Upper lobe of left lung (tissue), 6 donors: ENCODE data around the gene PRSS12. TPM values are rescaled to one million over a fixed set of nuclear protein-coding genes. Genes with fewer than 3 reads are reported as not detected.

Experiments
- ATAC-seq, 2 donors: fragments of 200-7000 bp; cut with Tn5 transposase; one replicate each; pipeline ENCODE4 v1.9.1; 2022; ENCODE audit warnings: mild to moderate bottlenecking in 2 of 2, moderate library complexity in 2 of 2; ENCODE audit not compliant: low FRiP score in 2 of 2
- DNase-seq, 2 donors: peaks; one replicate each; pipeline ENCODE4 v3.0.0-alpha.2; 2019 to 2020
- H3K27ac ChIP-seq, 4 donors: fragments of 200-600 bp; sonication (generic); one replicate each; pipeline ENCODE4 v1.5.1; 2016 to 2019
- H3K27me3 ChIP-seq, 4 donors: fragments of 200-600 bp; sonication (generic); one replicate each; pipeline ENCODE4 v1.5.1; 2017 to 2019
- H3K36me3 ChIP-seq, 4 donors: fragments of 200-600 bp; sonication (generic); one replicate each; pipeline ENCODE4 v1.5.1; 2016 to 2019
- H3K4me1 ChIP-seq, 4 donors: fragments of 200-600 bp; sonication (generic); one replicate each; pipeline ENCODE4 v1.5.1; 2018 to 2019
- H3K4me3 ChIP-seq, 4 donors: fragments of 200-600 bp; sonication (generic); one replicate each; pipeline ENCODE4 v1.5.1; 2017 to 2019; ENCODE audit warnings: mild to moderate bottlenecking in 2 of 4, moderate library complexity in 1 of 4
- H3K9me3 ChIP-seq, 4 donors: fragments of 200-600 bp; sonication (generic); one replicate each; pipeline ENCODE4 v1.5.1; 2018 to 2019
- CTCF ChIP-seq, 6 experiments: fragments of 450-650 bp in 4 of 6; fragments of 200-600 bp in 2 of 6; sonication (generic) in 2 of 6; IDR thresholded peaks; one replicate each; pipeline ENCODE4 v1.5.1; 2016 to 2019; ENCODE audit warnings: antibody characterized with exemption in 6 of 6
- EP300 ChIP-seq, 4 donors: sonication (generic); formaldehyde crosslinking; IDR thresholded peaks; one replicate each; pipeline ENCODE4 v1.5.1; 2017; ENCODE audit warnings: antibody characterized with exemption in 4 of 4, control low read depth in 2 of 4
- POLR2A ChIP-seq, 4 donors: fragments of 450-650 bp; IDR thresholded peaks; one replicate each; pipeline ENCODE4 v1.5.1; 2016 to 2017; ENCODE audit warnings: antibody characterized with exemption in 4 of 4, mild to moderate bottlenecking in 2 of 4
- POLR2AphosphoS5 ChIP-seq, 2 donors: sonication (generic); formaldehyde crosslinking; IDR thresholded peaks; one replicate each; pipeline ENCODE4 v1.5.1; 2017; ENCODE audit warnings: antibody characterized with exemption in 2 of 2
- WGBS, 2 donors: methylation state at CpG; one replicate each; pipeline ENCODE4 v1.1.5; 2017 to 2018; 5-methylcytosine and 5-hydroxymethylcytosine counted together
- total RNA-seq, 6 donors: library from RNA; depleted of rRNA in 4 of 6; stranded (reverse); fragments of >200 nt in 4 of 6; gene quantifications; one replicate each; pipeline versions ENCODE4 v1.1.0 to v1.2.1, GENCODE V29; 2016 to 2021
- donor health status: DM: no; HTN: no; CAD: no; lungs with moderate emphysema.
- donor health status: DM: no; HTN: yes; CAD: no; lungs with severe emphysema.

The PRSS12 gene
- total RNA-seq, 6 donors from 2014 or later: 6.8 to 27.2 (median 10.0) TPM

GRCh38 chr4:118388606-118389005 lies 35.8 kb upstream of the PRSS12 start:
- H3K9me3 ChIP-seq: peaks cover 0 to 7% (median 2%) of the 10 kb centered on the region in 4 donors
- no peaks in the 10 kb centered on the region for H3K36me3 ChIP-seq
- WGBS, 2 donors: 70 to 75% methylated on average over 6 of the region's 6 CpGs
- no peaks in the 10 kb centered on the region for H3K4me1 ChIP-seq
- DNase-seq: no peak
- no peaks in the 10 kb centered on the region for H3K27me3 ChIP-seq
- no peak for TF ChIP-seq CTCF (IDR thresholded peaks at IDR 0.05)
- no peak for TF ChIP-seq EP300 (IDR thresholded peaks at IDR 0.05)
- no peak for TF ChIP-seq POLR2AphosphoS5 (IDR thresholded peaks at IDR 0.05)
- TF ChIP-seq POLR2A (IDR thresholded peaks at IDR 0.05): no peak
- no peak overlapping the region for H3K27ac ChIP-seq
- ATAC-seq: no peak
- no peak overlapping the region for H3K4me3 ChIP-seq

- Histone ChIP-seq H3K4me3 (no peak overlapping the region), H3K4me1 (no peaks in the 10 kb centered on the region), H3K9me3 (peaks cover 0 to 4% (median 2%) of the 10 kb centered on the region in 4 donors), H3K36me3 (no peaks in the 10 kb centered on the region), H3K27me3 (no peaks in the 10 kb centered on the region), H3K27ac (no peak overlapping the region)
- DNase-seq: no peak
- ATAC-seq: no peak
- WGBS, 2 donors: 66 to 69% methylated on average over 3 of the region's 3 CpGs
- TF ChIP-seq CTCF (IDR thresholded peaks at IDR 0.05) (no peak), POLR2A (IDR thresholded peaks at IDR 0.05) (no peak), EP300 (IDR thresholded peaks at IDR 0.05) (no peak), POLR2AphosphoS5 (IDR thresholded peaks at IDR 0.05) (no peak)
Observed at GRCh38 chr4:118381902-118382301, 29.1 kb upstream of the PRSS12 start.

- no peaks in the 10 kb centered on the region for H3K27me3 ChIP-seq
- WGBS, 2 donors: 82 to 86% methylated on average over 4 of the region's 4 CpGs
- DNase-seq (no peak), ATAC-seq (no peak)
- TF ChIP-seq POLR2AphosphoS5 (IDR thresholded peaks at IDR 0.05) (no peak), EP300 (IDR thresholded peaks at IDR 0.05) (no peak), POLR2A (IDR thresholded peaks at IDR 0.05) (no peak), CTCF (IDR thresholded peaks at IDR 0.05) (no peak)
- no peak overlapping the region for H3K4me3 ChIP-seq
- no peaks in the 10 kb centered on the region for H3K36me3 ChIP-seq
- no peaks in the 10 kb centered on the region for H3K4me1 ChIP-seq
- H3K9me3 ChIP-seq: no peaks in the 10 kb centered on the region
- no peak overlapping the region for H3K27ac ChIP-seq
Observed at GRCh38 chr4:118373614-118374255, 20.9 kb upstream of the PRSS12 start.

- Histone ChIP-seq H3K4me3 (no peak overlapping the region), H3K27ac (no peak overlapping the region), H3K36me3 (no peaks in the 10 kb centered on the region), H3K9me3 (no peaks in the 10 kb centered on the region), H3K27me3 (no peaks in the 10 kb centered on the region), H3K4me1 (no peaks in the 10 kb centered on the region)
- ATAC-seq (no peak), DNase-seq (no peak)
- TF ChIP-seq POLR2AphosphoS5 (IDR thresholded peaks at IDR 0.05) (no peak), EP300 (IDR thresholded peaks at IDR 0.05) (no peak)
- 81 to 84% methylated on average over 4 of the region's 4 CpGs for WGBS, 2 donors
Observed at GRCh38 chr4:118372251-118372650, 19.4 kb upstream of the PRSS12 start.

GRCh38 chr4:118369231-118369630 lies 16.4 kb upstream of the PRSS12 start:
- DNase-seq: no peak
- 49 to 64% methylated on average over 6 of the region's 6 CpGs for WGBS, 2 donors

More at GRCh38 chr4:118369231-118369630, 16.4 kb upstream of the PRSS12 start:
- no peaks in the 10 kb centered on the region for H3K27me3 ChIP-seq
- H3K9me3 ChIP-seq: no peaks in the 10 kb centered on the region
- no peak overlapping the region for H3K4me3 ChIP-seq
- H3K4me1 ChIP-seq: no peaks in the 10 kb centered on the region
- TF ChIP-seq POLR2AphosphoS5 (IDR thresholded peaks at IDR 0.05) (no peak), EP300 (IDR thresholded peaks at IDR 0.05) (no peak), POLR2A (IDR thresholded peaks at IDR 0.05) (no peak), CTCF (IDR thresholded peaks at IDR 0.05) (no peak)
- no peak overlapping the region for H3K27ac ChIP-seq
- ATAC-seq: no peak
- H3K36me3 ChIP-seq: no peaks in the 10 kb centered on the region
